ENCODE measurements around the gene BNIP3.
"Not testable (repeated sequence)": the region's sequence is repeated elsewhere in the genome, so short reads cannot be mapped to it uniquely, and the experiment has no call there.

Gene BNIP3

DNA sequence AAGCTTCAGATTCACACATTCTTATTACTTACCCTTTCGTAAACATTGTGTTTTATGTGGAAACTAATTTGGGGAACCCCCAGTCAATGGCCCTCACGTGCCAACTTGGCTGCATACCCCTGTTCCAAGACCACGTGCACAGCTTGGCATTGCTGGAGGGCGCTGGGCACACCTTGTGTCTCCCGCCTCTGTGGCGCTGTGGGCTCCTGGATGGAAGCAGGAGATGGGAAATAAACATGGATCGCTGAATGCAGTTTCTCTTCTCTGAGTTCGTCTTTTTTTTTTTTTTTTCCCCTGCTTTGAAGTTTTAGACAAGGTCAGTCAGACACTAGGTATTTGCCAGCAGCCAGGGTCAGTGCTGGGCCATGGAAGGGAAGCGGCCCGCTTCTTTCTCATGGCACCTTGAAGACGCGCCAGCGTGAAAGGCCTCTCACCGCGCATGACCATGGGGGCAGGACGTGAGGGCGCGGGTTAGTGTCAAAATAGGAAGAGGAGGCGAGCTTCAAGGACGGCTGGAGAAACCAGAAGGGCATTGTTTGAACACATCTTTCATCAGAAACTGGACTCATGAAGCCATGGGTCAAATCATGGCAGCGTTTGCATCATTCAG lies 27.3 kb downstream of the BNIP3 start:
- no peak for DNase-seq (ENCODE audit: low read depth in 2 of 2, low spot score in 1 of 2)

DNA sequence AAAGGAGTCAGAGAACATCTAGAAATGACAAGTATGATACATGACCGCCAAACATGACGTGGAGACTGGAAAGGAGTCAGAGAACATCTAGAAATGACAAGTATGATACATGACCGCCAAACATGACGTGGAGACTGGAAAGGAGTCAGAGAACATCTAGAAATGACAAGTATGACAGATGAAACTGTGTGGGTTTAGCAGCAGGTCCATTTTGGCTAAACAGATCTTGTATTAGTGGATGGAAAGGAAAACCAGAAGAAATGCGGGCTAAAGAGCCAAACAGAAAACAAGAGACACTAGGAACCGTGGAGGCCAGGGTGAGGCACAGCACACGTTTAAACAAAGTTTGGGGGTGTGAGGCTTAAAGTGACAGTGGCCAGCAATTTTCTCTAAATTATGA lies 31.8 kb downstream of the BNIP3 start:
- DNase-seq (ENCODE audit: low read depth in 2 of 2, low spot score in 1 of 2) = not testable (repeated sequence)

DNA sequence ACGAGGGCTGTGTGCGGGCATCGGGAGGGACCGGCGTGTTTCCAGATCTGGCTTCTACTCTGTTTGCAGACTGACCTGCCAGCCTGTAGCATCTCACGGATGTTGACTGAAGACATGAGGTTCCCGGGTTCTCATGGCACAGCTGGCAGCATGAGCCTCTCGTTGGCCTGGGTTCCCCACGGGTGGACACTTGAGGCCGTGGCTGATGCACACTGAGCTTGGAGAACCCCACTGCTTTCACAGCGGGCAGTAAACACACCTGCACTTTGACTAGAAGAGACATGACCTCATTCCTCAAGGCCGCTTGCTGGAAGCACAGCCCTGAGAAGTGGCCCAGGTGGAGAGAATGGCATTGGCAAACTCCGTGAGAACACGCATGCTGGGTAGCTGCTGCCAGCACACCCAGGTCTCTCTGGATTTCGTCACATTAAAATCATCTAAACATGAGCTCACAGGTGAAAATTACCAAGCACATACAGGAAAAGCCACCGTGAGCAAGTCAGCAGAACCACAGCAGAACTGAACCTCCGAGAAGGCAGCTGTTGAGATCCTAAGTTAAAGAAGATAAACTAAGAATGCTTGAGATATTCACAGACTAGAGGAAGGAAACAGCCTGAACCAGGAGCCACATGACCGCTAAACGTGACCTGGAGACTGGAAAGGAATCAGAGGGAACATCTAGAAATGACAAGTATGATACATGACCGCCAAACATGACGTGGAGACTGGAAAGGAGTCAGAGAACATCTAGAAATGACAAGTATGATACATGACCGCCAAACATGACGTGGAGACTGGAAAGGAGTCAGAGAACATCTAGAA lies 32.5 kb downstream of the BNIP3 start:
- no peak for DNase-seq (ENCODE audit: low read depth in 2 of 2, low spot score in 1 of 2)

DNA sequence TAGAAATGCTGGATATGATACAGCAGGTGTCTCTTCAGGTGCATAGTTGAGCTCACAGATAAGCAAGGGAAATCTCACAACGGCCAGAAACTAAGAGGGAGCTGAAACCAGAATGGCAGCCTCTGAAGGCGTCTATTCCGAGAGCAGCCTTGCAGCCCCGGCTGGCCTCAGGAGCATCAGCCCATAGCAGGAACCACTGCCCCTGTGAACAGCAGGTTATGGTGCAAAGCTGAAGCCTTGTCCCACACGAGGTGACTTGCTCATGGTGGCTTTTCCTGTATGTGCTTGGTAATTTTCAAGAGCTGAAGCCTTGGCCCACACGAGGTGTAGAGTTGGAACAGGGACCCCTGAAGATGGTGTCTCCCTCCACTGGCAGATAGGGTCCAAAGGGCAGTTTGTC lies 33.2 kb downstream of the BNIP3 start:
- no peak for DNase-seq (ENCODE audit: low read depth in 2 of 2, low spot score in 1 of 2)

DNA sequence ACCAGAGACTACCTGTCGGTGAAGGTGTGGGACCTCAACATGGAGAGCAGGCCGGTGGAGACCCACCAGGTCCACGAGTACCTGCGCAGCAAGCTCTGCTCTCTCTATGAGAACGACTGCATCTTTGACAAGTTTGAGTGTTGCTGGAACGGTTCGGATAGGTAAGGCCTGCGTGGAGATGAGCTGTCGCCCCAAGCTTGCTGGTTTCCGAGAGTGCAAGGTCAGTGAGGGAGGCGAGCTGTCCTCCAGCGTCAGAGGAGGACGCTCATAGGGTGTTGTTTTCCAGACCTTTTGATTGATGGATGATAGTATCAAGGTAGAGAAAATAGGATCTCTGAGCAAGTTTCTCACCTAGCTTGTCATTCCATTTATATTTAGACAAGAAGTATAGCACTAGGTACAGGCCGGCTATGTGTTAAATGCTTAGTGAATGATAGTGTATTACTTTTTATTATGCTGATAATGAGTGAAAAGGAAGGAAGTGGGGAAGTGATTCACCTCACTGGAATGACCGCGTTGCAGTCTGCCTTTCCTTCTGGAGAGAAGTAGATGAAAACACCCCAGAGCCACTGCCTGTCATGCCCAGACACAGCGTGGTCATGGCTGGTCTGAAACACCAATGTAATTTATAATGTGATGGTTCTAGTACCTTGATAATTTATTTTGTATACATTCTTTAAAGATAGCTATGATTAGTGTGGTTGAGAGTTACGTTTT lies 33.9 kb downstream of the BNIP3 start:
- no peak for DNase-seq (ENCODE audit: low read depth in 2 of 2, low spot score in 1 of 2)

DNA sequence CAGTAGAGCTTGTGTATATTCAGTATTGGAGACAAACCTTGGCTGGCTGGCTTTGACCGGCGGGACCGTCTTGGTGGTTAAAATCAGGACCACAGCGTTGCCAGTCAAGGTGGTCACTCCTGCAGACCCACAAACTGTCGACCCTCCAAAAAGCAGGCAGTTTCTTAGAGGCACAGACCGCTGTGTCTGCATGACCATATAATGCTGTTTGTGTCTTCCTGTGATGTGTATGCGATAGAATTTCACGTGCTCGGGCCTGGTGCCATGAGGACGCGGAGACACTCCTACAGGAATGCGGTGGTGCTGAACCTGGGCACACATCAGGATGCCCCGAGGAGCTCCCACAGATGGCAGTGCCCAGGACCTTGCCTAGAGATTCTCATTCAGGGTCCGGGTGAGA lies 34.8 kb downstream of the BNIP3 start:
- no peak for DNase-seq (ENCODE audit: low read depth in 2 of 2, low spot score in 1 of 2)

DNA sequence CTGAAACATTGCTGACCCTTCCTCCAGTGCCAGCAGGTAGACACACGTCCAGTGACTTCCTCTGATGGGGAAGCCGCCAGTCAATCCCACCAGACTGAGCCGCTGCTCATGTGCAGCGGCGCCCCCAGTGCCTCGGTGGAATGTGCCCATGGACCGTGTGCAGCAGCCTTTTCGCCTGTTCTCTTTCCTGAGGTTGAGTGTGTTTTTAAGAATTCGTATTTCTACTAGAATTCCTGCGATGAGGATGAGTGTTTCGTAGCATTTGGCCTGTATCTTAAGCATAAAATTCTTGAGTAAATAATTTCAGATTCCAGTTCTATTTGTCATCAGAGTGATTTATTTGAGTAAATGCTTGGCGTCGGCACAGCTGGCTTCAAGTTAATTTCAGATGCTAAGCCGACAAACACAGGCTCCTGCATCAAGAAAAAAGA lies 35.4 kb downstream of the BNIP3 start:
- DNase-seq (ENCODE audit: low read depth in 2 of 2, low spot score in 1 of 2) = no peak

DNA sequence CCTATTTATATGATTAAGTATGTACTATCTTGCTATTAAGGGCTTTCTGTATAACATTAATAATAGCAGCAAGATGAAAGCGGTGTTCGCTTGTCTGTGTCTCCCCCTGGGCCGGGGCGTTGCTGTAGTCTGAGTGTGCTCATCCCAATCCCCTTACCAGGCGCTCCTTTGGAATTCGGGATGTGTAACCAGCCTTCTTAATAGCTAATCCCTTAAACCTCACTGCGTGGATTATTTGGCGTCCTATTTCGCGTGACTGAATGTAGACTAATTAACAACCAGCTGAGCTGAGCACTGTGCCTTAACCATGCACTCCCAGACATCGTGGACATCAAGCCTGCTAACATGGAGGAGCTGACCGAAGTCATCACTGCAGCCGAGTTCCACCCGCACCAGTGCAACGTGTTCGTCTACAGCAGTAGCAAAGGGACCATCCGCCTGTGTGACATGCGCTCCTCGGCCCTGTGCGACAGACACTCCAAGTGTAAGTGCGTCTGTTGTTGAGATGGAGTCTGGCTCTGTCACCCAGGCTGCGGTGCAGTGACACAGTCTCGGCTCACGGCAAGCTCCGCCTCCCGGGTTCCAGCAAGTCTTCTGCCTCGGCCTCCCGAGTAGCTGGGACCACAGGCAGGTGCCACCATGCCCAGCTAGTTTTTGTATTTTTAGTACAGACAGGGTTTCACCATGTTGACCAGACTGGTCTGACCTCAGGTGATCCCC lies 36.6 kb downstream of the BNIP3 start:
- no peak for DNase-seq (ENCODE audit: low read depth in 2 of 2, low spot score in 1 of 2)

DNA sequence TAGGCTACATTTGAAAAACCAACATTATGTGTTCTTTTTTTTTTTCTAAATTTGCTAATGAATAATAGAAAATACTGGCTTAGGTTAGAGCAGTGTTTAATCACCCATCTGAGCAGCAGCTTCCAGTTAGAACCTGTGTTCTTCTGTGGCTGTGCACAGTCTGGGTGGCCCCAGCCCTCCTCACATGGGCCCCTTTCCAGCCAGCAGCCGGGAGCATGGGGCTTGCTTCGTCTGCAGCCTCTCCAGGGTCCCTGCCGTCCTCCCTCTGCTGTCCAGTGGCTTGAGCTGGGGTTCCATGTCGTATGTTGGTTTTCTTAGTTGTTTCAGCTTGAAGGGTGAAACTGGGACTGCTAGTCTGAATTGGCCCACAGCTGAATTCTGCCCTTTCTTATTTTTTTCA lies 37.3 kb downstream of the BNIP3 start:
- DNase-seq (ENCODE audit: low read depth in 2 of 2, low spot score in 1 of 2) = no peak

DNA sequence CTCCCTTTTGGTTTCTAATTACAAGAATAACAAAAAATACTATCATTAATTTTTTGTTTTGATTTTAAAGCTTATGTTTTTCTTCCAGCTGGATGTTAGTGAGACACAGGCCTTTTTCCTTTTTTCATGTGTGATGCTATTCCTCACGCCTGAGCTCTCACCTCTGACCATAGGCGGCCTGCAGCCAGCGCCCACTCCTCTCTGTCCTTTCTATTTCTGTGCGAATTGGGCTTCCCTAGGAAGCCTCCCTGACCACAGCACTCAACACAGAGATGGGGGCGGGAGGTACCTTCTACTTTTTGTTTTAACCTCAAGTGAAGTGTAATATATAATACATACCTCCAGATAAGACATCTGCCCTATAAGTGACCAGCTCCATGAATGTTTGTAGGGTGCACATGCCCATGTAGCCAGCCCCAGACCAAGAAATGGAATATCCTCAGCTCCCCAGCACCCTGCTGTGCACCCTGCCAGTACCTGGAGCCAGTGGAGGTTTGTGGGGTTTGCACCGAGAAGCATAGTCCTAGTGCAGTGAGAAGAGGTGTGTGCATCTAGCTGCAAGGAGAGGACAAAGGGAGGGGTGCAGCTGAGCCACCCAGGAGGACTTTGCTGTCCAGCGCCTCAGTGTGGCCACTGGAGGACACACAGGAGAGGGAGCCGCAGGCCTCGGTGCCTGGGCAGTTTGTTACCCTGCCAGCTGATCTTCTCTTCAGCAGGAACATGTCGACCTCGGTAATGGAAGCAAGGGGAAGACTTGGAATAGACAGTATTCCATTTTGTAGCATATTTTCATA lies 38.5 kb downstream of the BNIP3 start:
- DNase-seq (ENCODE audit: low read depth in 2 of 2, low spot score in 1 of 2) = no peak

DNA sequence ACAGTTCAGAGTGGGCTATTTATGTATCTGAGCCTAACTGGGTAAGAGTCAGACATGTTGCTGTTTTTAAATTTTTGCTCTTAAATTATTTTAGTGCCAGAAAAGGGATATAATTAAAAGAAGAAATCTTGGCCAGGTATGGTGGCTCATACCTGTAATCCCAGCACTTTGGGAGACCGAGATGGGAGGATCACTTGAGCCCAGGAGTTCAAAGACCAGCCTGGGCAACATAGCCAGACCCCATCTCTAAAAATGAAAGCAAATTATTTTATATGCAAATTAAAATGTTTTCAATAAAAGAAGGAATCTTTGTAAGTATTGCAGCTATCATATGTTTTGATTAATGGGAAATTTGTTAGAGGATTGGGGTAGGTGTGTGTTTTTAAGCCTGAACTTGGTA lies 39.3 kb downstream of the BNIP3 start:
- DNase-seq (ENCODE audit: low read depth in 2 of 2, low spot score in 1 of 2) = no peak

DNA sequence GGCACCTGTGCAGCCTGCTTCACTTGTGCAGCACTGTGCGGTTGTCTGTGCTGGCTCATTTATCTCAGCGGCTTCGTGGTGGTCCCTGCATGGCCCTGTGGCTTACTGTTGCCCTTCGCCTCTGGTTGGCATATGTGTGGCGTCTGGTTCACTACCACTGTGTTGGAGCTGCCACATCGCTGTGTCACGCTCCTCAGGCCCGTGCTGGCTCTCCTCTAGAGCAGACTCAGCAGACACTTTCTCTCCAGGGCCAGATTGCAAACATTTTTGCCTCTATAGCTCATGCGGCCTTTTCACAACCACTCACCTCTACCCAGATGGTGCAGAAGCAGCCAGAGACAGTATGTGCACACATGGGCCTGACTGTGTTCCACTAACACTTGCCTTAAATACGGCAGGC lies 43.0 kb downstream of the BNIP3 start:
- no peak for DNase-seq (ENCODE audit: low read depth in 2 of 2, low spot score in 1 of 2)

DNA sequence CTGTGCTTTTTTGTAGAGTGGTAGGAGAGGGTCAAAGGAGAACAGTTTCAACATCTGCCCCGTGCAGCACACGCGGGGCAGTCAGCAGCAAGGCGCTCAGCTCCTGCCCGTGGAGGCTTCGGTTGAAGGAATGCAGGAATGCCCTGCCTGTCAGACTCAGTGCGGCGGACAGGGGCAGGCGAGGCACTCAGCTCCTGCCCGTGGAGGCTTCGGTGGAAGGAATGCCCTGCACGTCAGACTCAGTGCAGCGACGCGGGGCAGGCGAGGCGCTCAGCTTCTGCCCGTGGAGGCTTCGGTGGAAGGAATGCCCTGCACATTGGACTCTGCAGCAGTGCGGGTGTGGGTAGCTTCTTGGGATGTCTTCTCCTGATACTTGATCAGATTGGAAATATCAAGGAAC lies 43.9 kb downstream of the BNIP3 start:
- no peak for DNase-seq (ENCODE audit: low read depth in 2 of 2, low spot score in 1 of 2)

DNA sequence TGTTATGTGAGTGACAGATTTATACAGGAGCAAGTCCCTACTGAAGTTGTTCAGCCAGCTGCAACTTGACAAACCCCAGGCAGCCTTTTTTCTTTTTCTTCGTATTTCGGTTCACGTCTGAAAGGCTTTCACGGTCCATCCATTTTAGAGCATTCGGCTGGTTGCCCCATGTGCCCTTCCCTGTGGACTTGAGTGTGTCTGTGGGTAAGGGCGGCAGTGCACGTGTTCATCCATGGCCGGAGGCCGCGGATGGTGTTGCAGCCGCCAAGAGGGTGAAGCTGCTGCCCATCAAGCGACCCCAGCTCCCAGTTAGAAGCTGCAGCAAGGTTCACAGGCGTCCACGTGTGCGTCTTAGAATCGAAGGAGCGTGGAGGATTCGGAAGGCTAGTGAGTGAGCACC lies 45.0 kb downstream of the BNIP3 start:
- no peak for DNase-seq (ENCODE audit: low read depth in 2 of 2, low spot score in 1 of 2)

DNA sequence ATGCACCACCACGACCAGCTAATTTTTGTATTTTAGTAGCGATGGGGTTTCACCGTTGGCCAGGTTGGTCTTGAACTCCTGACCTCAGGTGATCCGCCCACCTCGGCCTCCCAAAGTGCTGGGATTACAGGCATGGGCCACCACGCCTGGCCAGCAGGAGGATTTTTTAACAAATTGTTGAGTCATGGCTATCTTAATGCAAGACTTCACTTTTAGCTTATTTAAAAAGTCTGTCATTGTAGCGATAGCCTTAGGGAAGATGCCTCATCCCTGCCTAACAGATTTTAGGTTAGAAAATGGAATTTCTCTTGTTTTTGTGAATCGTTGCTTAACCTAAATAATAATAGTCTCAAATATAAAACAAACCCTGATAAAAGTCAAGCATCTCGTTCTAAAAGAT lies 45.4 kb downstream of the BNIP3 start:
- no peak for DNase-seq (ENCODE audit: low read depth in 2 of 2, low spot score in 1 of 2)

DNA sequence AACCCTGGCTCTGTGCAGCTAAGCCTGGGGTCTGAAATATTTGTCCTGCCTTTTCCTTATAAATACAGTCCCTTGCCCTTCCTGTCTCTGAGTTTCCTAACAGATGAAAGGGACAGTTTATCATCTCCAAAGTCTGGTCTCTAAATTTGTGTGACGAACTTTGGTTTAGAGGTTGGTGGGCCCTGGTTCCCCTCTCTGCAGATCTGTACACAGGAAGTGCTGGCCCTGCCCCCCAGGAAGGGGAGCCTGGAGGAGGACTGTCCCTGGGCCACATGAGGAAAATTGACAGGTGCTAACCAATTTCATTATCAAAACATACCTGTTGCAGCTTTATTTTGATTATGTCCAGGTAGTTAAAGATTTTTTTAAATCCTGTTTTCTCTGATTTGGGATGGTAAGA lies 46.5 kb downstream of the BNIP3 start:
- no peak for DNase-seq (ENCODE audit: low read depth in 2 of 2, low spot score in 1 of 2)

DNA sequence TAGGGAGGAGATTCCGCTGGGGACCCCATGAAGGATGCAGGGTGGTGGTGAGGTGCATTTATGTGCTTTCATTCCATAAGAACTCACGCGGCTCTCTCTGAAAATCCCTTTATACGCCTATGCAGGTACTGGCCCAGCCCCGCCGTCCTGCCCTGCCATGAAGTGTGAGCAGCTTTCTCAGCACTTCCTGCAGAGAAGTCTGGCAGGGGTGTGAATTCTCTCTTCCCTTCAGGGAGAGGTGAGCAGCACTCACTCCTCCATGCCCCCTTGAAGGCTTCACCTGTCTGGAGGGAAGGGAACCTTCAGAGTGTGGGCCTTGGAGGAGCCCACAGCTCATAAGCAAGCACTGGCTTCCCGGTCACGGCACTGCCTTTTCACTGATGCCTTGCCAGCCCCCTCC lies 47.0 kb downstream of the BNIP3 start:
- no peak for DNase-seq (ENCODE audit: low read depth in 2 of 2, low spot score in 1 of 2)

DNA sequence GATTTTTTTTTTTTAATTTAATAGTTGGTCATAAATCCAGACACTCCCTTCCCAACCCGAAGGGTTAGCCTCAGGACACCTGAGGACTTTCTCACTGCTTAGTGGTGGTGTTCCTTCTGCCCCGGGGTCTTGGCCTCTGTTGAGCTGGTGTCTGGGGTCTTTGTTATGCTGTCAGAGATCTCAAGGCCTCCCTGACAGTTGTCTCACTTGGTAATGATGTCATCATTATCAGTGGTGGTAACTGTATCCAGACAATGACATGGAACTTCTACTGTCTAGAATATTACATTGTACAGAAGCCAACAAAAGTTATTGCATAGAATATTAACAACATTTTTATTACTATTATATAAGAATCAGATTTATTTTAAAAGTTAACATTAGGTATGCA lies 48.0 kb downstream of the BNIP3 start:
- DNase-seq (ENCODE audit: low read depth in 2 of 2, low spot score in 1 of 2) = no peak

DNA sequence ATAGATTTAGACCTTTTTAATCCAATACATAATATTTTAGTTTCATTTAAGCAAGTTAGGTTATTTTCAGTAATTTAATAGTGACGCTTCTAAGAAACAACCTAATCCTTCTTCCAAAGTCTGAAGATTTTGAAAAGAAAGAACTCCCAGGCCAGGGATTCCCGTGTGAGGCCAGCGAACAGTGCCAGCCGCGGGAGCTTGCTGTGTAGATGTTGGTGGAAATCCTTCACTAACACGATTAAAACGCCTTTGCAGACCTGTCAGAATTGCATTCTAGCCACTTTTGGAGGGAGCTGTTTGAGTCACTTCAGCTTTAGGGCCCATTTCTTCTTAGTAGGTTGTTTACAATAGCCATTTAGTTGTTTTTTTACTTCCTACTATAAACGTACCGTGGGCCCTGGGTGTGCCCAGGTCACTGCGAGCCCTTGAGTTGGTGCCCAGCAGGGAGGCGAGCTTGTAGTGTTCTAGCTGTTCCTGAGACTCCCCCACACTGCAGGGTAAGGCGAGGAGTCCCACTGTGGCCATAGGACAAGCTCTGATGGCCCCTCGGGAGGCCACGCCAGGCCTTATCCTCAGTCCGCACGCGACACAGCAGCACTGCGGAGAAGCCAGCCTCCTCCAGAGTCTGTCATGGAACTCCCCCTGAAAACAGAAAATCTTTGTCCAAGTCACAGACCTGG lies 48.6 kb downstream of the BNIP3 start:
- DNase-seq (ENCODE audit: low read depth in 2 of 2, low spot score in 1 of 2) = no peak

DNA sequence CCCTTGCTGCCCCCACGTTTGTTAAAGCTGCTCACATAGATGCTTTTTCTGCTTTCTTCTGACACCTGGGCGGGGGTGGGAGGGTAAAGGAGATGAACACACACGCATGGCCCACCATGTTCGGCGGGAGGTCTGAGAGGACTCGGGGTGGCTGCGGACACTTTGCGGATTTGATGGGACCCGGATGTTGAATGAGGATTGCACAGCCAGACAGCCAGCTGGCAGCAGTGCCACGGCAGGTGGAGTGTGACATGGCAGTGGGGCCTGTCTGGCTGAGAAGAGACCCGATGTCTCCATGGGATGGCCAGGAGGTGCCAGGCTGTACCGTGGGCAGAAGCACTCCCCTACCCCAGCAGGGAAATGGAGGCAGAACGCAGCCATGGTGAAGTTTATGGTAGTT lies 49.7 kb downstream of the BNIP3 start:
- no peak for DNase-seq (ENCODE audit: low read depth in 2 of 2, low spot score in 1 of 2)
